Stimulated activated CD4-positive, alpha-beta T cell treated with anti-CD3 and anti-CD28 coated beads, TNF-alpha, amount 100 ng/mL, for 24 hours (primary cell): ENCODE data around the gene SLC12A8.
A peak's percentile ranks its signal among the peaks of the same experiment; 100 is the strongest.

Experiments used
- DNase-seq, 3 experiments: peaks; one replicate each; pipeline ENCODE4 v3.0.0-alpha.2; 2020; ENCODE audit warnings: low read depth in 3 of 3

The SLC12A8 gene

GRCh38 chr3:125055331-125055912 is 157.1 kb downstream of the SLC12A8 start:
- DNase-seq = peak in 1 of 3 experiments; percentile 25

- no peak for DNase-seq
These were observed 157.9 kb downstream of the SLC12A8 start for GRCh38 chr3:125054449-125055329.

GRCh38 chr3:125054062-125054448 is 158.5 kb downstream of the SLC12A8 start:
- DNase-seq = no peak

- no peak for DNase-seq
These were observed 159.2 kb downstream of the SLC12A8 start for GRCh38 chr3:125053304-125053699.

GRCh38 chr3:125052624-125053303 is 159.8 kb downstream of the SLC12A8 start:
- DNase-seq = no peak

GRCh38 chr3:125051715-125052581 is 160.6 kb downstream of the SLC12A8 start:
- DNase-seq = peak; percentile 20 to 65 (median 39)

GRCh38 chr3:125051205-125051604 is 161.3 kb downstream of the SLC12A8 start:
- no peak for DNase-seq

- no peak for DNase-seq
These were observed 162.0 kb downstream of the SLC12A8 start for GRCh38 chr3:125050488-125051090.

- no peak for DNase-seq
These were observed 164.3 kb downstream of the SLC12A8 start for GRCh38 chr3:125048282-125048681.

GRCh38 chr3:125045965-125046364 is 166.6 kb downstream of the SLC12A8 start:
- DNase-seq = no peak

GRCh38 chr3:125045194-125045593 is 167.4 kb downstream of the SLC12A8 start:
- DNase-seq = no peak

- DNase-seq = no peak
These were observed 168.9 kb downstream of the SLC12A8 start for GRCh38 chr3:125043599-125044151.

GRCh38 chr3:125042725-125043406 is 169.7 kb downstream of the SLC12A8 start:
- DNase-seq = no peak

GRCh38 chr3:125039131-125040100 is 173.1 kb downstream of the SLC12A8 start:
- DNase-seq = no peak

- no peak for DNase-seq
These were observed 174.9 kb downstream of the SLC12A8 start for GRCh38 chr3:125037498-125038150.

- no peak for DNase-seq
These were observed 177.3 kb downstream of the SLC12A8 start for GRCh38 chr3:125035217-125035616.

- DNase-seq = no peak
These were observed 178.9 kb downstream of the SLC12A8 start for GRCh38 chr3:125033616-125034015.

GRCh38 chr3:125033135-125033534 is 179.4 kb downstream of the SLC12A8 start:
- DNase-seq = no peak

GRCh38 chr3:125032683-125033082 is 179.9 kb downstream of the SLC12A8 start:
- no peak for DNase-seq
